LNCaP clone FGC (cell line): Measurements from ENCODE around the gene ADIG.

Experiments used
- DNase-seq: peaks from one replicate; pipeline ENCODE4 v3.0.0-alpha.2; 2011; ENCODE audit warnings: low read depth
- H3K4me3 ChIP-seq: 2 replicates; pipeline ENCODE4 v1.5.1; 2011; ENCODE audit warnings: mild to moderate bottlenecking, low read depth, low read length, control low read depth
- TF ChIP-seq, protein P1 (sequence below): IDR thresholded peaks from 2 replicates; pipeline ENCODE4 v1.5.1; 2012; ENCODE audit warnings: mild to moderate bottlenecking; ENCODE audit not compliant: control insufficient read depth, insufficient read depth; ENCODE audit errors: extremely low read depth

ADIG gene

GRCh38 chr20:38630727-38631126 lies 49.7 kb downstream of the ADIG start:
- DNase-seq, result no peak
- TF ChIP-seq, protein P1, sequence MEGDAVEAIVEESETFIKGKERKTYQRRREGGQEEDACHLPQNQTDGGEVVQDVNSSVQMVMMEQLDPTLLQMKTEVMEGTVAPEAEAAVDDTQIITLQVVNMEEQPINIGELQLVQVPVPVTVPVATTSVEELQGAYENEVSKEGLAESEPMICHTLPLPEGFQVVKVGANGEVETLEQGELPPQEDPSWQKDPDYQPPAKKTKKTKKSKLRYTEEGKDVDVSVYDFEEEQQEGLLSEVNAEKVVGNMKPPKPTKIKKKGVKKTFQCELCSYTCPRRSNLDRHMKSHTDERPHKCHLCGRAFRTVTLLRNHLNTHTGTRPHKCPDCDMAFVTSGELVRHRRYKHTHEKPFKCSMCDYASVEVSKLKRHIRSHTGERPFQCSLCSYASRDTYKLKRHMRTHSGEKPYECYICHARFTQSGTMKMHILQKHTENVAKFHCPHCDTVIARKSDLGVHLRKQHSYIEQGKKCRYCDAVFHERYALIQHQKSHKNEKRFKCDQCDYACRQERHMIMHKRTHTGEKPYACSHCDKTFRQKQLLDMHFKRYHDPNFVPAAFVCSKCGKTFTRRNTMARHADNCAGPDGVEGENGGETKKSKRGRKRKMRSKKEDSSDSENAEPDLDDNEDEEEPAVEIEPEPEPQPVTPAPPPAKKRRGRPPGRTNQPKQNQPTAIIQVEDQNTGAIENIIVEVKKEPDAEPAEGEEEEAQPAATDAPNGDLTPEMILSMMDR, result no peak
- H3K4me3 ChIP-seq, result no peak overlapping the region

DNA sequence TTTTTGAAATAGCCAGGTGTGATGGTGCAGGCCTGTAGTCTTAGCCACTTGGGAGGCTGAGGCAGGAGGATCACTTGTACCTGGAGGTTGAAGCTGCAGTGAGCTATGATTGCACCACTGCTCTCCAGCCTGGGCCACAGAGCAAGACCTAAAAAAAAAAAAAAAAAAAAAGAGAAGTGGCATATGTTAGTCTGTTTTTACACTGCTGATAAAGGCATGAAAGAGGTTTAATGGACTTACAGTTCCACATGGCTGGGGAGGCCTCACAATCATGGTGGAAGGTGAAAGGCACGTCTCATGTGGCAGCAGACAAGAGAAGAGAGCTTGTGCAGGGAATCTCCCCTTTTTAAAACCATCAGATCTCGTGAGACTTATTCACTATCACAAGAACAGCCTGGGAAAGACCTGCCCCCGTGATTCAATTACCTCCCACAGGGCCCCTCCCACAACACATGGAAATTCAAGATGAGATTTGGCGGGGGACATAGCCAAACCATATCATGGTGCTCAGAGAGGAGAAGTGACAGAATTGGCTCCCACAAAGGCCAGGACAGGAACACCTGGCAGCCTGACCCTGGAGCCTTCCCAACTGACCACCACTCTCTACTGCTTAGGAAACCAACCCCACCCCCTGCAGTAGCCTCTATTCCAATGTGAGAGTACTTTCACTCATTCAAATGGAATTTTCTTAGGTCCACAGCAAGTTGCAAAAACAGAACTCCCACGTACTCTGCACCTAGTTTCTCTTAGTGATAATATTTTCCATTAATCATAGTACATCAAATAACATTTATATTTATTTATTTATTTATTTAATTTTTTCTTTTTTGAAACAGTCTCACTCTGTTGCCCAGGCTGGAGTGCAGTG lies 50.4 kb downstream of the ADIG start:
- TF ChIP-seq, protein P1, result no peak
- DNase-seq, result no peak
- no peak overlapping the region for H3K4me3 ChIP-seq

DNA sequence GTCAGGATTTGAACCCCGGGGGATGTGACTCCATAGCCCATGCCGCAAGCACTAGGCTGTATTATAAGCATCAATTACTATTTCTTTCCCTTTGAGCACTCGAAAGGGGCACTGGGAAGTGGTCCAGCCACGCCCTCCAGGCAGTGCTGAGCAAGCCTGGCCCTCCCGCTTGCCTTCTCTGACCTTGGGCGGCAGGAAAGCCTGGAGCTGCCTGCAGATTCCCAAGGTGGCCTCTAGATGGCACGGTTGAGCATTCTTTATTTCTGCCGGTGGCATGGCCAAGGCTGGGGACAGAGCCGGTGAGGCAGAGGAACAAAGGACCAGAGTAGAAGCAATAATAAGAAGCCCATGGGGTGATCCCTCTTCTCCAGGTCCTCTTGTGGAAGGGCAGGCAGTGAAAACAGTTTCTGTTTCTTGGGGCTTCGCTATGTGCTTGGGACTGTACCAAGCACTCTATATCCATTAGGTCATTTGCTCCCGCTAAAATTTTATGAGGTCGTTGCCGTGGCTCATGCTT lies 52.6 kb downstream of the ADIG start:
- TF ChIP-seq, protein P1, result peak; percentile 84
- H3K4me3 ChIP-seq, result no peak overlapping the region
- no peak for DNase-seq

- TF ChIP-seq, protein P1, result no peak
- DNase-seq, result no peak
- no peak overlapping the region for H3K4me3 ChIP-seq
These were observed 54.8 kb downstream of the ADIG start for GRCh38 chr20:38635721-38636288.
